GM12873 (cell line): ENCODE results near the gene TXNL1.
A peak's percentile ranks its signal among the peaks of the same experiment; 100 is the strongest.

Experiments
- CTCF ChIP-seq: IDR thresholded peaks from 2 replicates; pipeline ENCODE4 v1.5.1; 2012; ENCODE audit warnings: low read depth, mild to moderate bottlenecking, moderate library complexity, low read length, control low read depth; ENCODE audit not compliant: insufficient read depth; ENCODE audit errors: missing control alignments

The TXNL1 gene

GRCh38 chr18:56651771-56652092 is 13.3 kb upstream of the TXNL1 start:
- TF ChIP-seq CTCF: no peak

GRCh38 chr18:56650944-56651770 is 12.8 kb upstream of the TXNL1 start, which contains the start of gene WDR7:
Gene WDR7 (plus strand): TSS chr18:56651359. CDS start chr18:56672516, 21,157 bp downstream.
- no peak for TF ChIP-seq CTCF

GRCh38 chr18:56649996-56650395 is 11.6 kb upstream of the TXNL1 start:
- no peak for TF ChIP-seq CTCF

GRCh38 chr18:56647951-56648893 is 9.8 kb upstream of the TXNL1 start:
- TF ChIP-seq CTCF: no peak

GRCh38 chr18:56647071-56647470 is 8.7 kb upstream of the TXNL1 start:
- TF ChIP-seq CTCF: no peak

GRCh38 chr18:56645415-56646016 is 7.1 kb upstream of the TXNL1 start:
- peak; percentile 48 for TF ChIP-seq CTCF

GRCh38 chr18:56643381-56643780 is 5.0 kb upstream of the TXNL1 start:
- TF ChIP-seq CTCF: no peak
